HG02973 (cell line): ENCODE results near the gene POLR3H.

Source experiments
- ATAC-seq: cut with Tn5 transposase; IDR thresholded peaks from one replicate; pipeline ENCODE4 v1.9.1; 2021; ENCODE audit warnings: moderate library complexity; ENCODE audit not compliant: unreplicated experiment

Gene POLR3H

GRCh38 chr22:41488076-41488475, 56.2 kb downstream of the POLR3H start:
- ATAC-seq = no peak

- no peak for ATAC-seq
Measured at GRCh38 chr22:41487037-41487935, 57.0 kb downstream of the POLR3H start.

- ATAC-seq = no peak
Measured at GRCh38 chr22:41485033-41485432, 59.2 kb downstream of the POLR3H start.

GRCh38 chr22:41482319-41482935, 61.8 kb downstream of the POLR3H start:
- ATAC-seq = no peak

GRCh38 chr22:41481925-41482318, 62.3 kb downstream of the POLR3H start:
- ATAC-seq = no peak

- no peak for ATAC-seq
Measured at GRCh38 chr22:41481131-41481830, 63.0 kb downstream of the POLR3H start.

- ATAC-seq = no peak
Measured at GRCh38 chr22:41480397-41480735, 63.9 kb downstream of the POLR3H start.

- no peak for ATAC-seq
Measured at GRCh38 chr22:41479671-41480396, 64.4 kb downstream of the POLR3H start.

GRCh38 chr22:41478891-41479521, 65.3 kb downstream of the POLR3H start:
- ATAC-seq = no peak

- no peak for ATAC-seq
Measured at GRCh38 chr22:41478473-41478872, 65.8 kb downstream of the POLR3H start.
